Stomach (tissue), 4 donors: ENCODE results near the gene KRTAP12-4.
"Not testable (repeated sequence)": the region's sequence is repeated elsewhere in the genome, so short reads cannot be mapped to it uniquely, and the experiment has no call there.

ENCODE experiments used
- CTCF ChIP-seq, 7 experiments: fragments of 450-650 bp in 4 of 7; fragments of 200-600 bp in 3 of 7; sonication (generic) in 3 of 7; IDR thresholded peaks; one replicate each; pipeline ENCODE4 v1.5.1; 2016 to 2019; ENCODE audit warnings: antibody characterized with exemption in 7 of 7, control low read depth in 2 of 7, mild to moderate bottlenecking in 1 of 7
- EP300 ChIP-seq: sonication (generic); formaldehyde crosslinking; IDR thresholded peaks from one replicate; pipeline ENCODE4 v1.6.1; 2017; ENCODE audit warnings: antibody characterized with exemption
- POLR2A ChIP-seq, 4 donors: fragments of 450-650 bp; IDR thresholded peaks; one replicate each; pipeline ENCODE4 v1.6.1; 2016; ENCODE audit warnings: antibody characterized with exemption in 4 of 4, control low read depth in 2 of 4, mild to moderate bottlenecking in 1 of 4, moderate library complexity in 1 of 4
- POLR2AphosphoS5 ChIP-seq, 3 donors: sonication (generic); formaldehyde crosslinking; IDR thresholded peaks; one replicate each; pipeline ENCODE4 v1.6.1; 2016; ENCODE audit warnings: antibody characterized with exemption in 3 of 3

GRCh38 chr21:44661567-44661966, 7.1 kb upstream of the KRTAP12-4 start:
- TF ChIP-seq CTCF (IDR thresholded peaks at IDR 0.05); POLR2AphosphoS5 (IDR thresholded peaks at IDR 0.05); POLR2A (IDR thresholded peaks at IDR 0.05); EP300: not testable (repeated sequence)
